CD4-positive, alpha-beta T cell (primary cell): Measurements from ENCODE around the gene ZNF445. TPM values are rescaled to one million over a fixed set of nuclear protein-coding genes. Genes with fewer than 3 reads are reported as not detected.

Experiments
- ATAC-seq: fragments of 200-7000 bp; cut with Tn5 transposase; one replicate; pipeline ENCODE4 v1.10.0; 2022; ENCODE audit warnings: mild to moderate bottlenecking; ENCODE audit not compliant: poor library complexity
- CTCF ChIA-PET: fragments of 350-600 bp; sonication (Branson Sonifier 250); formaldehyde crosslinking; loops from one replicate; lab custom pipeline; 2021; ENCODE audit warnings: antibody characterized with exemption, inconsistent platforms; lab: Charles Lee
- POLR2A ChIA-PET: fragments of 350-600 bp; sonication (Branson Sonifier 250); formaldehyde crosslinking; loops from one replicate; lab custom pipeline; 2021; ENCODE audit warnings: antibody characterized with exemption, inconsistent platforms; lab: Charles Lee
- DNase-seq, 14 experiments: peaks; one replicate each; pipeline ENCODE4 v3.0.0-alpha.2; 2013 to 2020; ENCODE audit warnings: mixed read lengths in 2 of 14
- H3K27ac ChIP-seq, 2 donors: one replicate each; pipeline versions ENCODE4 v1.5.1 to v1.7.0; 2013; ENCODE audit warnings: low read length in 2 of 2, low read depth in 1 of 2, mild to moderate bottlenecking in 1 of 2
- H3K27me3 ChIP-seq, 2 experiments: 1 replicate in 1 of 2; 2 replicates in 1 of 2; pipeline versions ENCODE4 v1.6.1 to v1.7.0; 2013; ENCODE audit warnings: low read length in 2 of 2, control low read depth in 1 of 2, mild to moderate bottlenecking in 1 of 2, moderate library complexity in 1 of 2; ENCODE audit not compliant: insufficient read depth in 2 of 2, control insufficient read depth in 1 of 2
- H3K36me3 ChIP-seq: one replicate; pipeline ENCODE4 v1.6.1; 2013; ENCODE audit warnings: low read length, control low read depth; ENCODE audit not compliant: insufficient read depth
- H3K4me1 ChIP-seq: one replicate; pipeline ENCODE4 v1.6.1; 2013; ENCODE audit warnings: low read length, control low read depth; ENCODE audit not compliant: insufficient read depth
- H3K4me3 ChIP-seq: one replicate; pipeline ENCODE4 v1.5.1; 2013; ENCODE audit warnings: mild to moderate bottlenecking, low read length, moderate library complexity
- H3K9me3 ChIP-seq, 2 experiments: 1 replicate in 1 of 2; 2 replicates in 1 of 2; pipeline versions ENCODE4 v1.6.1 to v1.7.0; 2013; ENCODE audit warnings: low read length in 2 of 2, mild to moderate bottlenecking in 2 of 2, control low read depth in 1 of 2, moderate library complexity in 1 of 2; ENCODE audit not compliant: control insufficient read depth in 1 of 2, insufficient read depth in 1 of 2
- H3K27ac Mint-ChIP-seq: one replicate; pipeline ENCODE4 v1.8.0; 2020; ENCODE audit warnings: mixed read lengths
- H3K27me3 Mint-ChIP-seq: one replicate; pipeline ENCODE4 v1.8.0; 2021; ENCODE audit warnings: mixed read lengths
- H3K36me3 Mint-ChIP-seq: one replicate; pipeline ENCODE4 v1.8.0; 2021; ENCODE audit warnings: low read depth, mixed read lengths
- H3K4me1 Mint-ChIP-seq: one replicate; pipeline ENCODE4 v1.8.0; 2021; ENCODE audit warnings: low read depth, mixed read lengths
- H3K4me3 Mint-ChIP-seq: one replicate; pipeline ENCODE4 v1.8.0; 2020; ENCODE audit warnings: mild to moderate bottlenecking, mixed read lengths
- H3K9me3 Mint-ChIP-seq: one replicate; pipeline ENCODE4 v1.8.0; 2020; ENCODE audit warnings: mixed read lengths
- CTCF ChIP-seq: fragments of 200-600 bp; IDR thresholded peaks from one replicate; pipeline ENCODE4 v1.8.0; 2022; ENCODE audit warnings: antibody characterized with exemption, mild to moderate bottlenecking
- intact Hi-C, 2 experiments: fragments of 100-400 bp; cut with DNase I in 1 of 2; cut with micrococcal nuclease in 1 of 2; formaldehyde crosslinking; loops; one replicate each; pipeline versions ENCODE4 v1.15.1 to v1.9.0; 2023 to 2025; cut with DNase I, micrococcal nuclease
- total RNA-seq, 174 experiments: library from RNA in 2 of 174; stranded (reverse) in 2 of 174; gene quantifications; one replicate each; pipeline ENCODE4 v1.2.3 and lab custom pipeline; 2021 to 2026

ZNF445 gene
- total RNA-seq, 2 experiments from 2014 or later = 6.1 to 6.6 TPM

GRCh38 chr3:44430466-44430865 lies 47.0 kb downstream of the ZNF445 start:
- H3K4me1 Mint-ChIP-seq = no peaks in the 10 kb centered on the region

DNA sequence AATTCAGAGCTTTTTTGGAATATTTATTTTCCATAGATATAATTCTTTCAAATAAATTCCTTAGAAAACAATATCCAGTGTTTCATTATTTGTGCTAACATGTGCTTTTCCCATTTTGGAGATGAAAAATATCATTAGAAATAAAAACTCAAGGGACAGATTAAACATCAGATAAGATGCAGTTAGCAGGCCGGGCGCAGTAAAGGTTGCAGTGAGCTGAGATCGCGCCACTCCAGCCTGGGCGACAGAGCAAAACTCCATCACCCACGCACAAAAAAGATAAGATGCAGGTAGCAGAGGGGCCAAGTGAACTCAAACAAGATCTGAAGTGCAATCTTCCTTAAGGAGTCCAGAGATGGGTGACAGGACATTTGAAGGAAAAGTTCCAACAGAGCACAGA lies 48.0 kb downstream of the ZNF445 start:
- H3K9me3 Mint-ChIP-seq = no peaks in the 10 kb centered on the region
- DNase-seq (no peak), ATAC-seq (no peak)
- no peak overlapping the region for H3K27ac ChIP-seq
- H3K4me1 ChIP-seq = no peaks in the 10 kb centered on the region
- no peaks in the 10 kb centered on the region for H3K4me1 Mint-ChIP-seq
- H3K27ac Mint-ChIP-seq = no peak overlapping the region
- H3K27me3 ChIP-seq = no peaks in the 10 kb centered on the region
- H3K36me3 Mint-ChIP-seq = no peaks in the 10 kb centered on the region
- no peak overlapping the region for H3K4me3 Mint-ChIP-seq
- ChIA-PET CTCF (no interaction called here), POLR2A (interaction anchor here (1.4 kb wide), 1 partner anchor 10 kb away, joined by 3 read pairs; no protein-coding TSS in a partner anchor)
- no peak overlapping the region for H3K4me3 ChIP-seq
- TF ChIP-seq CTCF = no peak
- no peaks in the 10 kb centered on the region for H3K9me3 ChIP-seq
- no peaks in the 10 kb centered on the region for H3K27me3 Mint-ChIP-seq
- intact Hi-C loops = no loop called here
- no peaks in the 10 kb centered on the region for H3K36me3 ChIP-seq

More at GRCh38 chr3:44430466-44430865, 47.0 kb downstream of the ZNF445 start:
- no peaks in the 10 kb centered on the region for H3K4me1 ChIP-seq
- H3K9me3 Mint-ChIP-seq = no peaks in the 10 kb centered on the region
- ATAC-seq = no peak
- no peaks in the 10 kb centered on the region for H3K36me3 Mint-ChIP-seq
- DNase-seq = no peak
- no peaks in the 10 kb centered on the region for H3K27me3 ChIP-seq
- no peak overlapping the region for H3K27ac Mint-ChIP-seq
- H3K9me3 ChIP-seq = no peaks in the 10 kb centered on the region
- ChIA-PET CTCF (no interaction called here), POLR2A (interaction anchor here (1.4 kb wide), 1 partner anchor 9 kb away, joined by 3 read pairs; no protein-coding TSS in a partner anchor)
- intact Hi-C loops = loop anchor here (10.0 kb wide), 2 partner anchors 84 to 106 kb away; no protein-coding TSS in a partner anchor
- no peak for TF ChIP-seq CTCF
- no peaks in the 10 kb centered on the region for H3K27me3 Mint-ChIP-seq
- no peak overlapping the region for H3K4me3 ChIP-seq
- H3K27ac ChIP-seq = no peak overlapping the region
- no peak overlapping the region for H3K4me3 Mint-ChIP-seq
- no peaks in the 10 kb centered on the region for H3K36me3 ChIP-seq

DNA sequence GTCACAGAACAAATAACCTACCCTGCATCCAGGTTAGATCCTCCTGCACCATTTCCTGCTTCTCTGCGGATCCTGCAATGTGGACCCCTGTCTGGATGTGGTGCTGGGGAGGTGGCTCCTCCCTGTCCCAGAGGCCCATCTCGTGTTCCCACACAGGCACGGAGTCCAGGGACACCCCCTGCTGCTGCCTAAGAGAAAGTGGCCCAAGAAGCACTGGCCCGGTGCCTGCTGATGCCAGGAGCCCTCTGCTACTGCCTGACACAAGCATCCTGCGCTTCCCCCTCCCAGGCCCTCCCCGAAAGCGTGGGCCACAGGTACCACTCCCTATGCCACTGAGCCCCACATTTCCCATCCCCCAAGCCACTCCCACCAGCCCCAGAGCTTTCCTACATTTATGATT lies 48.6 kb downstream of the ZNF445 start:
- Mint-ChIP-seq H3K27me3 (no peaks in the 10 kb centered on the region), H3K4me1 (no peaks in the 10 kb centered on the region), H3K27ac (no peak overlapping the region), H3K36me3 (no peaks in the 10 kb centered on the region), H3K4me3 (no peak overlapping the region), H3K9me3 (no peaks in the 10 kb centered on the region)
- no peaks in the 10 kb centered on the region for H3K27me3 ChIP-seq
- ChIA-PET POLR2A (no interaction called here), CTCF (no interaction called here)
- no peaks in the 10 kb centered on the region for H3K4me1 ChIP-seq
- ATAC-seq (no peak), DNase-seq (no peak)
- no peaks in the 10 kb centered on the region for H3K36me3 ChIP-seq
- H3K4me3 ChIP-seq = no peak overlapping the region
- H3K9me3 ChIP-seq = no peaks in the 10 kb centered on the region
- TF ChIP-seq CTCF = no peak
- no peak overlapping the region for H3K27ac ChIP-seq
- intact Hi-C loops = no loop called here
